ENCODE measurements around the gene LNX1. TPM values are rescaled to one million over a fixed set of nuclear protein-coding genes. Genes with fewer than 3 reads are reported as not detected.
A peak's percentile ranks its signal among the peaks of the same experiment; 100 is the strongest.

LNX1 gene
- total RNA-seq, 1 donor from 2014 or later, result 10.7 TPM

DNA sequence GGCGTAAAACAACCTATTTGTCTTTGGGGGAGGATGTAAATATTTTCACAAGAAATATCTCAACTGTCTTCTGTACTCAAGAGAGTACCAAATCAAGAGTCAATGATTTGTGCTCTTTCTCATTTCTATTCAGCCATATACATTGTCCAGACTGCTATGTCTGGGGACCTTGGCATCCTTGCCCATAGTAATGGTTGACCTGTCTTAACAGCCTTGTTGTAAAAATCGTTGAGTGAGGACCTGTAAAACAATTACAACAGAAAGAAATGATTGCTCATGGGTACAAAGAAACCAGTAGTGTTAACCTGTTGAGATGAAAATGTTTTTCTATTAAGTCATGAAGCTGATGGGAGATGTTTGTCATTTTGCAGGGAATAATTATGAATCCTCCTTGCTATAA lies 56.6 kb downstream of the LNX1 start:
- DNase-seq, result no peak

DNA sequence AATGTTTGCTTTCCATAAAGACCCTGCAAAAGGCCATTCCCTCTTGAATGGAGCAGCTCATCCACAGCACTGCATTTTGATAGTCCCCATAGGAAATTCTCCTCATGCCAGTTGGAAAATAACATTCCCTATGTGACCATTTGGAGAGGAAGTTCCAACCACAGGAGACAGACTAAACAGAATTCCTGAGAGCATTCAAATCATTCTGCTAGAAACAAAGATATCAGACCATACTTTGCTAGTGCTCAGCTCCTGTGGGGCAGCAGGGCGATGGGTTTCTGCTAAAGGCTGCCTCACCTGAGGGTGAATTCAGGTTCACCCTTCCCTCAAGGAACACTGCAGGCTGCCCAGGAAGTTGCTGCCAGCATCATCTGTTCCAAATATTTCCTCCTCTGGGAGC lies 58.8 kb downstream of the LNX1 start:
- DNase-seq, result no peak

DNA sequence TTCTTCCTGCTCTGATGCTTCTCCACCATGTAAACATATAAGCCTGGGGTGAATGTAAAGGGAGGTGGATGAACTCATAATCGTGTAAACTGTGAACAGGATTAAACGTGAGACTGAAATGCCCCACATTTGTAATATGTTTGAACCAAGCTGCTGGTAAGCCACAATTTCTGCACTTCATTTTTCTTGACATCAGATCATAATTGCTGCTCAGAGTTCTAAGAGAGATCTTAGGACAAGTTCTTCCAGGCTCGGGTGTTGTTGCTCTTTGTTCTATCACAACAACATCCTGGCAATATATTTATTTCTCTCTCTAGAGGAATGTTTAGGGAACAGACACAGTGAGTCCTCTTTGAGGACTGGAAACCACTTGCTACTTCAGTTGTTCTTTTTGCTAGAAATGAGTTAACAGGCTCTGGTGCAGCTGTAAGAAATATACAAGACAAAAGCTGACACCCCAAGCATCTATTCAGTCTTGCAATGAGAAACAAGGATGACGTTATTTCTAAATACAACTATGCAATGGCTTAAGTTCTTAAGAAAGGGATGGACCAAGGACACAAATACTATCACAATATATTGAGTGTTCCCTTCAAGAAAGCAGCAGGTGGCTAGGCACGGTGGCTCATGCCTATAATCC lies 59.6 kb downstream of the LNX1 start:
- DNase-seq, result no peak

DNA sequence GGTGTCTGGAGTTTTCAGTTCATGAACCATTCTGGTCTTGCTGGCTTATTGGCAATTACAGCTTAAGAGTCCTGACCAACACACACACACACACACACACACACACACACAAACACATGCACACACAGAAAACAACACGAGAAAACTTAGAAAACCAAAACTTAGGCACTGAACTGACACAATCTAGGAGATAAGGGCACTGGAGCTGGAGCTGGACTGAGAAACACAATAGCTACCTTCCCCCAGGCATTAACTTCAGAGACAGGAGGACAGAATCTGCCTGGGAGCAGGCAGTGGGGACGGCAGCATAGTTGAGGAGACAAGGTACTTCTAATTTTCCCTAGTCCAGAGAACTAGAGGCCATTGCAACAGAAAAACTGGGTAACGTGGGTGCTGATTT lies 62.3 kb downstream of the LNX1 start:
- no peak for DNase-seq

DNA sequence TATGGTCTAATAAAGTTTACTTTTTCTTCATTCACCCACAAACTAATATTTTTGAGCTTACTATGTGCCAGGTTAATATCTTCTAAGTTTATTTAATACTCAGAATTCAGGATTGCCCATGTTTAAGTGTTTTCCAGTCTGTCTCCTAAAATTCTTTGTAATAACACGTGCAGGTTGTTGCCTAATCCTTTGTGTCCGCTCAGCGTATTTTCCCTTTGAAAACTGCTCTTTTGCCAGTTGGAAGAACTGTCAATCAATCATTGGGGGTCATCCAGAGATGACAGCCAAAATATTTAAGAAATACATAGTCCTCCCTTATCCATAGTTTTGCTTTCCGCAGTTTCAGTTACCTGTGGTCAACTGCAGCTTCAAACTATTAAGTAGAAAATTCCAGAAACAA lies 63.4 kb downstream of the LNX1 start:
- DNase-seq, result no peak

DNA sequence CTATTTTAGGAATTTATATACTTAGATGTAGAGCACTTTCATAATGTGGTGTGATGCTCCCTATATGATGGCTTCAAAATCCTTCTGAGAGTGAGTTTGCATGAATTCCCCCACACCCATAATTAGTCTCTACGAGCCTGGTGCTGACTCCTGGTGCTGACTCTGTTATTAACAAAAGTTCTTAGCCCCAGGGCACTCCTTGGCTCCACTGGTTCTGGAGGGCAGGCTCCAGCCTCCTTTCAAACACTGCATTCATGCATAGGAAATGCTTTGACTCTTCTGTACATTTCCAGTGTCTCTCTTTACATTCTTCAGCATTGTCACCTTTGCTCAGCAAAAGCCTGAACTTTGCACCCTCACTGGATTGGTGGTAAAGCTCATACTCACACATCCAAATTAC lies 64.0 kb downstream of the LNX1 start:
- no peak for DNase-seq

DNA sequence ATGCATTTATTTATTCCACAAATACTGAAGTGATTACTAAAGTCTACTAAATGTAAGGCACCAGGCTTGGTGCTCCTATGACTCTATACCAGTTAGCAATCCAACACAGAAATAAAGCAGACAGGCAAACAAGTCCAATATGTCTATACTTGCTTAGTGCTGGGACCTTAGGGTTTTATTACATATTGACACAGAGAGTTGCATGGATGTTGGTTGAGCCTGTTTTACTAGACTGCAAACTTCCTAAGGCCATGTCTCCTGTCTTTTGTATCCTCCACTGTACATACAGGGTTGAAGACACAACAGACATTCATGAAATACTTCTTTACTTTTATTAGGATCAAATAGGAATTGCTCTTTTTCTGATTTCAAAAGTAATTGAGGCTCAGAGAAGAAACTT lies 69.0 kb downstream of the LNX1 start:
- DNase-seq, result peak; percentile 47

DNA sequence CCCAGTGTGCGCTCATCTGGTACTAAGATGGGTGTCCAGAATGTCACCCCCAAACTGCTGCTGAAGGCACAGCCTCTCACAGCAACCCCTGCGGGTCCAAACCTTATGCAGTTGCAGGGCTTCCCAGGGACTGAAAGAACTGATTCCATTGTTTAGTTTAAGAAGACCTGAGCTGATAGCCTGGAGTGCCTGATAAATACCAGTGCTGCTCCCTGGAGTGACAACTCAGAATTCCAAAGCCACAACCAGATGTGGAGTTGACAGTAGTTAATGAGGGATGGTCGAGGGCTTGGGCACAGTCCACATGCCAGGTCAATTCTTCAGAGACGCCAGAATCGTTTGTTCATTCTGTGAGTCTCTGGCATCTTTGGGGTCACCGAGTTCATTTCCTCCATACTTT lies 71.2 kb downstream of the LNX1 start:
- no peak for DNase-seq

DNA sequence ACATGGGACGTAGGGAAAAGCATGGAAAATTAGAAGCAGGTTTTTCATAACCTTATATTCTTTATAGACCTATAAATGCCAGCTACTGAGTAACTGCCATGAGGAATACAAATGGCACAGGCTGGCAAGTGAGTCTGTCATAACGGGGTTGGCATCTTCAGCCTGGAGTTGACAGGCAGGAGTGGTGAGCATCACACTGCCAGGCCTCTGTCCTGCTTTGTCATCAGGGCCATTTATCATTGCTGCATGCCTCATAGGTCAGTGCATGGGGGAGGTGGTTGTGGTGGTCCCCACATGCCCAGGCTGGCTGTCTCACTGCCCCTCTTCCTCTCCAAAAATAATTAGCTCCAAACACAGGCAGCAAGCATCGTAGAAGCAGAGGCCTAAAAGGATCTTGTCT lies 72.5 kb downstream of the LNX1 start:
- DNase-seq, result no peak

DNA sequence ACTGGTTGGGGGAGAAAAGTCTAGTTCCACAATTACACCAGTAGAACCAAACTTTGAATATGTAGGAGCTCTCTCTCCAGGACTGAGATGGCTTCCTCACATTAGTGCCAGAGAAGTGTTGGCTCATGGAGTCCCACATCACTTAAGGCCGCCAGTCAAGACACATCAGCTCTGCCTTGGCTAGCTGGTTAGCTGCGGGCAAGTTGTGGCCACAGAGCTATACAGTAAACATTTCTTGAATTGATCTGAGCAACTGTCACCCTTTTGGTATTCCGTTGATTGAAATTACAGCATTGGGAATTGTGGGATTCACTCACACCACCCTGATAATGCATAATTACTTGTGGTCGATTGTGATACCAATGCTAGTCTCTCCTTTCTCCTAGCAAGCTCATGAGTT lies 76.2 kb downstream of the LNX1 start:
- DNase-seq, result no peak

DNA sequence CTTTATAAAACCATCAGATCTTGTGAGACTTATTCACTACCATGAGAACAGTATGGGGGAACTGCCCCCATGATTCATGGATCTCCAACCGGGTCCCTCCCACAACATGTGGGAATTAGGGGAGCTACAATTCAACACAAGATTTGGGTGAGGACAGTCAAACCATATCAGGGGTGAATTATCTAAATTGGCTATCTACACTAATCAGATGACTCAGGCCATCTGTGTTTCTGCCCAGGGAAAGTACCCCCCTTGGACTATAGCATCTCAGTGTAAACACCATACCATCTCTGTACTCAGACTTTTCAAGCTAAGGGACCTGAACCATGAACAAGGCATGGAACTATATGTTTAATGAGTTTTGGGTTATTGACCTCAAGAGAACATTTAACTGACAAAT lies 76.8 kb downstream of the LNX1 start:
- DNase-seq, result no peak

DNA sequence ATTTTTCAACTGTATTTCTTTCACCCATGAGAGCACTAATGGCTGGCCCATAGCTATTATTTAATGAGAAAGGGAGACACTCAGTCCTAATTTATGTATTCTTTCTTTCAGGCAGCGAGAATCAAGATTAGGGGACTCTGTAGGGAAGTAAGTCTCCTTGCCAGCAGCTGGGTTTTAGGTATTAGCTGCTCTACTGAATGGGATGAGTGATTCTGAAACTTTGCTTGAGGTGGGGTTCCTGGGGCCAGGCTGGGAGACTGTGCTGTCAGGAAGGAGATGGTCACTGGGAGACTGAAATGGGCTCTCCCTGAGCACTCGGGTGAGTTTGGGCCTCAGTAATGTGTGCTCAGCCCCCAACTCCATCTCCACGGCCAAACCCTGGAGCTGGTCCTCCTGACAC lies 78.7 kb downstream of the LNX1 start:
- DNase-seq, result no peak

DNA sequence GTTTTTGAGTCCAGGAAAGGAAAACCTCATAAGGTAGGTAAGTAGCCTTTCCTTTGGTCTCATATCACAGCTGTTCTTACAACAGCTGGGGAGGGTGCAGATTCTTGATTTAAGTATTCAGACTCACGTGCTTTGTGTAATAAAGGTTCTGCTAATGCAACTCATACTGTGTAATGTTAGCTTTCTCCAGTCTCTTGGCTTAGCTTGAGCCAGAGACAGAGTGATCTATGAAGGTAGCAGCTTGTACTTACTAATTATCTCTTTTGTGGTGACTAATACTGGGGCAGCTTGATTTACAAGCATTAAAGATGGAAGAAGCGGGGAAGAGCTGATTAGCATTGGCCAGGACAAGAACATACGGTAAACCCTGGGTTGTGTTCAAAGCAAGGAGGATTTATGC lies 80.3 kb downstream of the LNX1 start:
- no peak for DNase-seq

DNA sequence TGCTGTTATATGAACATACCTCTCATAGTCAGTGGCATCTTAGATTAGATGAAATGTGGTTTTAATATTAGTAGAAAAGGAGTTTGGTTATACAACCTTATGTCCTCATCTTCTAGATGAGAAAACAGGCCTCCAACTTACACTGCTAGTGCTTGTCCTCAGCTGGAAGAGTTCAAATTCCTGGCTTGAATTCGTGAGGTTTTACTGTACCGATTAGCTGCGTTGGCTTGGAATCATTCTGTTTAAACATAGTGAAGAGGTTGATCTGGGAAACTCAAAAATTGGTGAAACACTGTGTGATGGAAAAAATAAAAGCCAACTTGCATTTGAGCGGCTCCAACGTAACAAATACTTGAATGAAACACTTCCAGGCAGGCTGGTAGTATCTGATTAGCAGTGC lies 81.0 kb downstream of the LNX1 start:
- no peak for DNase-seq

DNA sequence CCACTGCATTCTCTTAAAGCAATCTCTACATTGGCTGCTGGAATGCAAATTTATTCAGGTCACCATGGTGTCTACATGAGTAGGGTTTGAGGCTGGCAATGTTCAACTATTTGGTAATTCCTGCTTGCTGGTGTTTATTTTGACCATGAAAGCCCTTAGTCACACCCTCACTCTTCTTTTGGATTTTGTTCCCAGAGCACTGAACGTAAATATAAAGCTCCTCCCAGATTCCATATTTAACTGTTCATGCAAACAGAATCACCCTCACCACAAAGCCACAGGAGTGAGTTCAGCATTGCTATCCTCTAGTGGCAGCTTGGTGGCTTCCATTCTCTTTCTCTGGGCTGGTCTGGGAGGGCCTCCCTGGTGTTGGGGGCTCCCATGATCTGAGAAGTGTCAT lies 82.8 kb downstream of the LNX1 start:
- no peak for DNase-seq

DNA sequence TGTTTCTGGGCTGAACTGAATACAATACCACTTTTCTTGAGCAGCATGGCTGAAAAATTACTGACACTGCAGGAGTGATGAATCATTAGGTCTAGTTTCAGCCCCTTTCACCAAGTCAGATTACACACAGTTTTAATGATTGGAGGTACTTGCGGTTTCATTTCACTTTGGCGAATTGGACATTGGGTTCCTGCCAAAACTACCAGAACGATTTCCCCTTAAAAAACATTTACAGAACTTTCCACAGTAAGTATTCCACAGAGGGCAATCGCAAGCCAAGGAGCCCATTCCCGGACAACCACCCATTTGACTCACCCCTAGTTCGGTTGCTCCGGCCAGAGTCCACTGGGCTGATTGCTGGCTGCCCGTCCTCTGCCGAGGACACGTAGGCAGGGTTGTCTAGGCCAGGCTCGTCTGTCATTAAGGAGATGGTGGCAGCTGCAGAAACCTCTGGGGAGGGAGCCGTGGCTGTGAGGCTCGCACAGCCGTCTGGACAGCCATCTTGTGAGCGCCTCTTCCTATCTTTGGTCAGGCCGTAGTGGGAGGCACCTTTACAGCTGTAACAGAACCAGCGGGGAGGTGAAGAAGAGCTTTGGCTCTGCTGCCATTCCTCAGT lies 83.5 kb downstream of the LNX1 start:
- DNase-seq, result peak; percentile 51

DNA sequence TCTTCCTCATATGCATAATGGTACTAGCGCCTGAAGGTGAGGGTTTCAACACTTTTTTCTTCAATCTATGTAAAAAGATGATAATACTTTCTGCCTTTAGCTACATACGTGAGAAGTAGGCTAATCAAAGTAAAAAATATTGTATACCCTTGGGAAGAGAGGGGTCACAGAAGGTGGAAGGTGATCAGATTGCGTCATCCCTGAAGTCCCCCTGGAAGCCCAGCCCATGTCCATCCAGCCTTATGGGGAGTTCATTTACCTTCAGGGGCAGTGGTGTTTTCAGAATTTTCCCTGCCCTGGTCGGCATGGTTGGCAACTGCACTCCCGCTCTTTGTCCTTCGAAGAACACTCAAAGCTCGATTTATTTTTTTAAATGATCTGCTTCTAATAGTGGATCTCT lies 84.2 kb downstream of the LNX1 start:
- no peak for DNase-seq

DNA sequence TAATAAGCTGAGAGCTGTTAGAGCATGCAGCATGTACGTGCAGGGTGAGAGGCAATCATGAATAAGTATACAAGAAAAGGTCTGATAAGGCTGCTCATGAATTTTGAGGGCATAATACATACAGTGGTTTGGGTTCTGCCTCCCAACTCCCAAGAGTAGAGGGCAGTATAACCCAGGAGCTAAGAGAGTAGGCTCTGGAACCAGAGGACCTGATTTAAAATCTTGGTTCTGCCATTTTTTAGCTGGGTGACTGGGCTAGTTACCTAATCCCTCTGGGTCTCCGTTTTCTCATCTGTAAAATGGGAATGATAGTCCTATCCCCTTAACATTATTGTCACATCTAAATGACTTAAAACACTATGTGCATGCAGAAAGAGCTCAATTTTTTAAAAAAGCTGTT lies 85.3 kb downstream of the LNX1 start:
- DNase-seq, result no peak

DNA sequence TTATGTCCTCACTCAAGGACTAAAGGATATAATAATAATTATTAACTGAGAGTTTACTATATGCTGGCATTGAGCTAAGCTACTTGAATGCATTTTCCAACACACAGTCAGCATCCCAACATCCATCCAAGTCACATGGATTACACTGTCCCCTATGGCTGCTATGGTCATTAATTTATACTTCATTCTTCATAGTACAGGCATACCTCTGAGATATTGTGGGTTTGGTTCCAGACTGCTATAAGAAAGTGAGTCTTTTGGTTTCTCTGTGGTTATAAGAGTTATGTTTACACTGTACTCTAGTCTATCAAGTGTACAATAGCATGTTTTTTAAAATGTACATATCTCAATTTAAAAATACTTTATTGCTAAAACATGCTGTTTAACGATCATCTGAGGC lies 89.2 kb downstream of the LNX1 start:
- DNase-seq, result no peak

DNA sequence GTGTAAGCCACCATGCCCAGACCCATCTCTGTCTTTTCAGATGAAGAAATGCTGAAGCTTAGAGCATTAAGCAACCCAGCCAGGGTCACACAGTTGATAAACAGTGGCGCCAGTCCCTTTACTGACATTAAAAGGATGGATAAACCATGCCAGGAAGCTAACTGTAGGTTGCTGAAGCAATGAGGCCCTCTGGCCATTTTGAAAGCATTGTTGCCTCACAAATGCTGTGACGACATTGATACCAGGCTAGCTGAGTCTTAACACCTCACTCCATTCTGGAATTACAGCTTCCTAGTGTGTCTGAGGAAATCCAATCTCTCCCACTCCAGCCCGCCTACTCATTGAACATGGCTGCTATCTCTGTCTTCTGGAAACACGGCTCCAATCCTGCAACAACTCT lies 89.7 kb downstream of the LNX1 start:
- DNase-seq, result no peak

DNA sequence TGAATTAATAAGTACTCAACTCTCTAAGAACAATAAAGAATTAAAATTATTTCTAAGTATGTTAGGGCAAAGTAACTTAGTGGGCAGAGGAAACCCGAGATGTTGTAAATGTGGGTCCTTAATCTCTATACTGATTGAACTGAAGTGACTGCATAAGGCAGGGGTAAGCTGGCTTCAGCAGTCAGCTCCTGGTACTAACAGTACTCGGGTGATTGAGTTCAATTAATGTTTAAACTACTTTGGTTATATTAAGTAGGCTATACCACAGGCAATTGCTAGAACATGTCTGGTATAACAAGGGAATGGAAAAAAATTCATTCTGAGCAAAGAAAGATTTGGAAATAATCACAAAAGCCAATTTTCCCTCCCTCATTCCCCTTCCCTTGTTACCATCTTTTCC lies 90.7 kb downstream of the LNX1 start:
- no peak for DNase-seq

DNA sequence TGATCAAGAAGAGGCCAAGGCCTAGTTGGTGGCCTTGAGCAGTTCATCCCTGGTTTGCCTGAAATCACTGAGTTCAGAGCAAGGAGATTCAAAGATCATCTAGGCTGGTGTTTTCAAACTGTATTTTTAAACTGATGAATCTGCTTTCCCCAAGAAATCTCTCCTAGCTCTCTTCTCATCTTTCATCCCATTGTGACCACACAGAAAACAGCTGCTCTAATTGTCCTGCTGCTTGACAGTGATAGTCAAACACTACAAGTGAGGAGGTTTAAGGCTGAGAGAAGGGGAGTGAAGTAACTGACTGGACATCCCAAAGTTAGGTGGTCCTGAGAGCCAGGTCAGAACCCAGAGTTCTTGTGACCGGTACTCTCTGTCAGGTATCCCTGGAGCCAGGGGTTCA lies 91.5 kb downstream of the LNX1 start:
- DNase-seq, result no peak

DNA sequence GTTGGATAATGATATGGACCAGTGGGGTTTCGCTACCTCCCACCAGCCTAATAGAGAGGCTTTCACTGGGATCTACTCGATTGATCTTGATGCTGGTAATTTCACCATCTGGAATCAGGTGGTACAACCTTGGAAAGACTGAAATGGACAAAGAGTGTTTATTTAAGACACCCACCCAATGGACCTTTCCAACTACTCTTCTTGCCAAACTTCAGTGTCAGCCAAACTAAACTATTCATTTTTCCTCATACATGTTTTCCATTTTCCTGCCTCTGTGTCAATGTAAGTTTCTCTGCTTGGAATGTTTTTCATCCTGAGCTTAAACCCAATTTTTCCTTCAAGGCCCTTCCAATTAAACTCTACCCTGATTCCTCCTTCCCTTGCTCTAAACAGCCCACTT lies 92.6 kb downstream of the LNX1 start:
- peak; percentile 32 for DNase-seq

DNA sequence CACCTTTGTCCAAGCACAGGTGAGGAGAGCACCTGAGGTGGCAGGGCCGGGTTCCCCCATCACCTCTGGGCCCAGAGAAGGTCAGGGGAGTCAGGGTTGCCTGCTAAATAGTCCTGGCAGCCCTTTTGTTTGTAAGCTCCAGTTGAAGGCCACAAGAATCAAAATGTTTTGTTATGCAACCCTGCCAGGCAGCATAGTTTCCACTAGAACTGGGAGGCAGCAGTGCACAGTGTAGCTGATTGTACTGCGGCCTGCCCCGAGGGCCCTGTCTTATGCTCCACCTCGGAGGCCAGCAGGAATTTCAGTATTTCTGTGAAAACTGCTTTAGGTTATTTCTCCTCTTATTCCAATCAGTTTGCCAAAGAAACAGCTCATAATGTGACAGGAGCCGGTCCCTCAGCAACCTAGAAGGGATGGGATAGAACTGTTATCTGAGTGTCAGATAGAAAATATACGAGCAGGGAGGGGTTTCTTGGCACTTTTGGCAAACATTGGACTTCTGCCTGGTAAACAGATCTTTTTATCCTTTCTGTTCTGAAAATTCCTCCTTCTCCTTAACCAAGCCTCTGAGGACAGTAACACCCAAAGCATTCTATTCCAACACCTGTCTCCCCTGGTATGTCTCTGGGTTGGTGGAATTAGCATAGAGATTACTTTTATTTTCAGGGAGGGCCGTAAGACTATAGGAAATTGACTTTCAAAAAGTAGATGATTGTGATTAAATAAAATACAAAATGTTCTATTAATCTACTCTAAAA lies 93.6 kb downstream of the LNX1 start:
- peak; percentile 47 for DNase-seq

Measured in tongue (tissue), 2 donors.